Endothelial cell (in vitro differentiated cells): ENCODE results near the gene AASS. TPM values are rescaled to one million over a fixed set of nuclear protein-coding genes. Genes with fewer than 3 reads are reported as not detected.

ENCODE experiments used
- DNase-seq: peaks from one replicate; pipeline ENCODE4 v3.0.0; 2021; ENCODE audit warnings: low spot score
- H3K27ac Mint-ChIP-seq: one replicate; pipeline ENCODE4 v1.8.0; 2021; ENCODE audit warnings: mixed read lengths, inconsistent platforms; ENCODE audit not compliant: unreplicated experiment
- H3K27me3 Mint-ChIP-seq: one replicate; pipeline ENCODE4 v1.8.0; 2021; ENCODE audit warnings: mild to moderate bottlenecking, moderate library complexity, mixed read lengths, inconsistent platforms; ENCODE audit not compliant: unreplicated experiment
- H3K36me3 Mint-ChIP-seq: one replicate; pipeline ENCODE4 v1.8.0; 2021; ENCODE audit warnings: mild to moderate bottlenecking, low read depth, mixed read lengths, inconsistent platforms; ENCODE audit not compliant: unreplicated experiment
- H3K4me1 Mint-ChIP-seq: one replicate; pipeline ENCODE4 v1.8.0; 2021; ENCODE audit warnings: mild to moderate bottlenecking, mixed read lengths, inconsistent platforms; ENCODE audit not compliant: unreplicated experiment
- H3K4me3 Mint-ChIP-seq: one replicate; pipeline ENCODE4 v1.8.0; 2021; ENCODE audit warnings: mild to moderate bottlenecking, mixed read lengths, inconsistent platforms; ENCODE audit not compliant: unreplicated experiment
- H3K9me3 Mint-ChIP-seq: one replicate; pipeline ENCODE4 v1.8.0; 2021; ENCODE audit warnings: mixed read lengths, inconsistent platforms; ENCODE audit not compliant: unreplicated experiment
- CTCF ChIP-seq: fragments of 200-600 bp; sonication (generic); IDR thresholded peaks from one replicate; pipeline ENCODE4 v1.5.0; 2021; ENCODE audit warnings: antibody characterized with exemption; ENCODE audit not compliant: unreplicated experiment
- total RNA-seq: library from RNA; stranded (reverse); fragmentation: NEBNext Ultra II Directional; extraction: Animal tissue kit (Norgen Biotek cat#: 25700); gene quantifications from one replicate; pipeline ENCODE4 v1.2.1, GENCODE V29; 2021; ENCODE audit not compliant: unreplicated experiment

AASS gene
- total RNA-seq, 1 donor from 2014 or later: 41.9 TPM

GRCh38 chr7:122132341-122132740 is 11.7 kb downstream of the AASS start:
- Mint-ChIP-seq H3K27me3 (no peaks in the 10 kb centered on the region), H3K9me3 (no peaks in the 10 kb centered on the region), H3K27ac (no peak overlapping the region), H3K36me3 (peaks cover 4% of the 10 kb centered on the region), H3K4me3 (no peak overlapping the region), H3K4me1 (peaks cover 6% of the 10 kb centered on the region)
- DNase-seq: no peak
- no peak for TF ChIP-seq CTCF

GRCh38 chr7:122123746-122124145 is 20.3 kb downstream of the AASS start:
- Mint-ChIP-seq H3K27ac (no peak overlapping the region), H3K9me3 (no peaks in the 10 kb centered on the region), H3K4me1 (peaks cover 18% of the 10 kb centered on the region), H3K36me3 (peaks cover 16% of the 10 kb centered on the region), H3K4me3 (no peak overlapping the region), H3K27me3 (no peaks in the 10 kb centered on the region)
- no peak for TF ChIP-seq CTCF
- no peak for DNase-seq

GRCh38 chr7:122118757-122119156 is 25.3 kb downstream of the AASS start:
- no peak for TF ChIP-seq CTCF
- H3K27ac Mint-ChIP-seq: peak overlapping the region; percentile 63
- H3K4me1 Mint-ChIP-seq: peaks cover 17% of the 10 kb centered on the region
- H3K4me3 Mint-ChIP-seq: no peak overlapping the region
- H3K9me3 Mint-ChIP-seq: no peaks in the 10 kb centered on the region
- DNase-seq: no peak
- no peaks in the 10 kb centered on the region for H3K27me3 Mint-ChIP-seq
- H3K36me3 Mint-ChIP-seq: peaks cover 19% of the 10 kb centered on the region

- Mint-ChIP-seq H3K4me1 (no peaks in the 10 kb centered on the region), H3K27ac (no peak overlapping the region), H3K9me3 (no peaks in the 10 kb centered on the region), H3K4me3 (no peak overlapping the region), H3K27me3 (no peaks in the 10 kb centered on the region), H3K36me3 (peaks cover 42% of the 10 kb centered on the region)
- TF ChIP-seq CTCF: no peak
- DNase-seq: no peak
Observed at GRCh38 chr7:122103064-122103463, 41.0 kb downstream of the AASS start.

- Mint-ChIP-seq H3K9me3 (no peaks in the 10 kb centered on the region), H3K27me3 (no peaks in the 10 kb centered on the region), H3K36me3 (peaks cover 21% of the 10 kb centered on the region), H3K4me3 (no peak overlapping the region), H3K27ac (peak overlapping the region; percentile 27), H3K4me1 (no peaks in the 10 kb centered on the region)
- no peak for DNase-seq
- TF ChIP-seq CTCF: no peak
Observed at GRCh38 chr7:122100021-122100420, 44.0 kb downstream of the AASS start.
